GM12872 (cell line): ENCODE results near the gene OR7G3.

Experiments used
- CTCF ChIP-seq: IDR thresholded peaks from 3 replicates; pipeline ENCODE4 v1.5.1; 2011; ENCODE audit warnings: low read depth, mild to moderate bottlenecking, low read length, moderate library complexity; ENCODE audit not compliant: insufficient read depth

The OR7G3 gene

GRCh38 chr19:9155591-9155990 is 28.8 kb upstream of the OR7G3 start:
- no peak for TF ChIP-seq CTCF

GRCh38 chr19:9151367-9151766 is 24.6 kb upstream of the OR7G3 start:
- TF ChIP-seq CTCF: no peak

GRCh38 chr19:9150650-9151049 is 23.9 kb upstream of the OR7G3 start:
- no peak for TF ChIP-seq CTCF

GRCh38 chr19:9149997-9150396 is 23.2 kb upstream of the OR7G3 start:
- no peak for TF ChIP-seq CTCF

- TF ChIP-seq CTCF: no peak
Measured at GRCh38 chr19:9148697-9149096, 21.9 kb upstream of the OR7G3 start.

GRCh38 chr19:9146882-9147281 is 20.1 kb upstream of the OR7G3 start:
- no peak for TF ChIP-seq CTCF

GRCh38 chr19:9144920-9145319 is 18.2 kb upstream of the OR7G3 start:
- no peak for TF ChIP-seq CTCF
